HG03280 (cell line): ENCODE data around the gene CALM1.

ENCODE experiments used
- ATAC-seq: cut with Tn5 transposase; IDR thresholded peaks from one replicate; pipeline ENCODE4 v1.9.1; 2021; ENCODE audit warnings: mild to moderate bottlenecking, moderate library complexity; ENCODE audit not compliant: unreplicated experiment

CALM1 gene

DNA sequence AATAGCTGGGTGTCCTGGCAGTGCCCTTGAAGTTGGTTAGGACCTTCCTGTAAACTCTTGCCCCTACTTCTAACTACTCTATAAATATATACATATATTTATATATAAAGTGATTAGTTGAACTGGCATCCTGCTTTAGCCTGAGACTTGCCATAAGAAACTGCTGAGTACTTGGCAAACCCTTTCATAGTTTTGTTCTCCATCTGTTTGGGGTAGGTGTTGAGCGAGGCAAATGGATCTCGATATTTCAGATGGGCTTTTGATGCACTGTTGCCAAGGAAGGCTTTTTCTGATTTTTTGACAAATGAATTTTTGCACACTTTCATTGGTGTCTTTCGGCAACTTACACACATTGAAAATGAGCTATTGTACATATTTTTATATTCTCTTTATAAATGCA lies 10.4 kb downstream of the CALM1 start:
- no peak for ATAC-seq

GRCh38 chr14:90408713-90409112 lies 11.9 kb downstream of the CALM1 start:
- no peak for ATAC-seq

DNA sequence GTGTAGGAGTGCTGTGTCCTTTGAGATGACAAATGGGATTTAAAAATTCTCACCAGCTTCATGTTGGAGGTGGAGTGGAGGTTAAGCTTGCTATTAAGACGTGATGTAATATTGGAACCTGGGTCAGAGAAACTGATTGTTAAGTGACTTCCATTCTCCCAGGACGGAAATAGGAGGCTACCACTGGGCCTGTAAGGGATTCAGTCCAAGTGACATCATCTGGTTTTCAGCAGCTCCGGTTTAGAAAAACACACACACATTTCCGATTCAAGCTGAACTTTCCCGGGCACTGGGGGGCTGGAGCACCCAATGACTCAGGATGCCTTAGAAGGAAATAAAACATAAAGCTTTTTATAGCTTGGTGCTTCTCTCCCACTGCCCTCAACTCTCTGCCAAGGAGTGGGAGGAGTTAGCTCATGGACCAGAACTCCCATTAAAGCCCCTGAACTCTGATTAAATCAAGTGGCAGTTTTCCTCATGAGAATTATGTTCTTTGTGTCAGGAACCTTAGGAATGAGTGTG lies 12.4 kb downstream of the CALM1 start:
- no peak for ATAC-seq

- no peak for ATAC-seq
Measured at GRCh38 chr14:90412058-90412457, 15.2 kb downstream of the CALM1 start.

- no peak for ATAC-seq
Measured at GRCh38 chr14:90416720-90417119, 19.9 kb downstream of the CALM1 start.

DNA sequence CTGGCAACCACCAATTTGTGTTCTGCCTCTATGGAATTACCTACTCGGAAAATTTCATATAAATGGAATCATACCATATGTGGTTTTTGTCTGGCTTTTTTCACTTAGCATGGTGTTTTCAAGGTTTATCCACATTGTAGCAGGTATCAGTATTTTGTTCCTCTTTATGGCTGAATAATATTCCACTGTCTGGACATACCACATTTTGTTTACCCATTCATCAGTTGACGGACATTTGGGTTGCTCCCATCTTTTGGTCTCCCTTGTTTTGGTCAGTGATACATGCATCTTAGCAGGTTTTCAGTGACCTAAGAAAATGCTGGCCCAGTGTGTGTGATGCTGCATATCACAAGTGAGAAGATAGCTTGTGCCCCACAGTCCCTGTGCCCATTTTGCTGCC lies 21.2 kb downstream of the CALM1 start:
- no peak for ATAC-seq

- no peak for ATAC-seq
Measured at GRCh38 chr14:90419200-90419599, 22.4 kb downstream of the CALM1 start.

- no peak for ATAC-seq
Measured at GRCh38 chr14:90421001-90421631, 24.3 kb downstream of the CALM1 start.

DNA sequence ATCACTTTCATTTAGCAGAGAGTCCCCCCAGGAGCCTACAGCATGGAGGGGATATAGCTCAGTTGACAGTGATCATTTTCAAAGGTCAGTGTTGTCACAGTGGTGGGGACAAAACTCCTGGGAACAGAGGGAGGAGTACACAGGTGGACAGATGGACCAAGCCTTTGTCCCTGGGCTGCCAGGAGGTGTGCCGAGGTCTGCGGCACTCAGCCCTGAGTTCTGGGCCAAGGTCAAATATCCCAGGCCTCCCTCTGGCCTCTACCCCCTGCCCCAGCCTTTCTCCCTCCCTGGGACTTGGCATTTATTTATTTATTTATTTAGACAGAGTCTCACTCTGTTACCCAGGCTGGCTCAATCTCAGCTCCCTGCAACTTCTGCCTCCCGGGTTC lies 24.8 kb downstream of the CALM1 start:
- ATAC-seq = no peak

DNA sequence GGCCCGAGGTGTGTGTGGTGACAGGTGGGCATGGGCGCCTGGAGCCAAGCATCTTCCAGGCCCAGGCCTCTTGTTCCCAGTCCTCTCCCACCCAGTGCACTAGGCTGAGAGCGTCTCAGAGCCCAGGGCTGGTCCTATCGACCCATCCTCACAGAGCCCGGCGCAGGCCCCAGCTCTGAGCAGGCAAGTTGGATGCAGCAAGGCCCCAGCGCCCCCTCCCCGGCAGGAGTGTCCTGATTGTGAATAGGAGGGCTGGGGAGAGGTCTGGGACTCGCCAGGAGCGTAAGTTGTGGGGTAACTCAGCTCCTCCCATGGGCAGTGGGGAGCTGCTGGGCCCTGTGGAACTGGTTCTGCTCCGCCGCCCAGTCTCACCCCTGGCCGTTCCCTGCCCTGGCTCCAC lies 26.3 kb downstream of the CALM1 start:
- ATAC-seq = no peak

DNA sequence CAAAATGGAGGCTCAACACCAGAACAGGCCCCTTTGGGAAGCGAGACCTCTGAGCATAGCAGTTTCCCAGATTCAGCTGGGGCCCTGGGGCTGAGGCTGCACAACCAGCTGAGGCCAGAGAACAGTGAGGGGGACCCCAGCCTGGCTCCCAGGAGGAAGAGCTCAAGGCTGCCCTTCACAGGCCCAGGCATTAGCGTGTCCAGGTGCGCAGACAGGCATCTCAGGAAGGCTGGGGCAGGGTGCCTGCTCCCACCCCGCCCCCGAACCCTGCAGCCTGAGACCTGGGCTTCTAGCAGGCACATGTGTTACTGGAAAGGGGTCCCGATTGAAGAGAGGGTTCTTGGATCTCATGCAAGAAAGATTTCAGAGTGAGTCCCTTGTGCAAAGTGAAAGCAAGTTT lies 27.2 kb downstream of the CALM1 start:
- ATAC-seq = no peak

DNA sequence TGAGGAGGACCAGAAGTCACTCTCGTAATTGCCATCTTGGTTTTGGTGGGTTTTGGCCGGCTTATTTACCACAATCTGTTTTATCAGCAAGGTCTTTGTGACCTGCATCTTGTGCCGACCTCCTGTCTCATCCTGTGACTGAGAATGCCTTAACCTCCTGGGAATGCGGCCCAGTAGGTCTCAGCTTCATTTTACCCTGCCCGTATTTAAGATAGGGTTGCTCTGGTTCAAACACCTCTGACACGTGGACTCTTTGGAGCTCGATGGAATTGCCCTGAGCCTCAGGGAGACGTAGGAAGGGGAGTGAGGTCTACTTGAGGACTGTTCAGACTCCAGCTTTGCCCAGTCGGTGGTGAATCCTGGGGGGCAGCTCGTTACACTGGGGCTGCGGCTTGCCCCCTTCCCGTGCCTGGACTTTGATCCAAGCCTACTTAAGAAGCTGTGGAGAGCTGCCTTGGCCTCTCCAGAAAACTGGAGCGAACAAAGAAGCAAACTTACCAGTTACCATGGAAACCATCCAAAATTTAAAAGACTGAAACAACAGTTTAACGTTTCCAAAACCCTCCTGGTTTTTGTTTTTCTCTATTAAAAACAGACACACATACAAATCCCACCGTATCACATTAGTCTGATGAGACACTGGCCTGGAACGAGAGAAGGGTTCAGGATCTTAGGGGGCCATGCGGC lies 28.0 kb downstream of the CALM1 start:
- ATAC-seq = no peak

DNA sequence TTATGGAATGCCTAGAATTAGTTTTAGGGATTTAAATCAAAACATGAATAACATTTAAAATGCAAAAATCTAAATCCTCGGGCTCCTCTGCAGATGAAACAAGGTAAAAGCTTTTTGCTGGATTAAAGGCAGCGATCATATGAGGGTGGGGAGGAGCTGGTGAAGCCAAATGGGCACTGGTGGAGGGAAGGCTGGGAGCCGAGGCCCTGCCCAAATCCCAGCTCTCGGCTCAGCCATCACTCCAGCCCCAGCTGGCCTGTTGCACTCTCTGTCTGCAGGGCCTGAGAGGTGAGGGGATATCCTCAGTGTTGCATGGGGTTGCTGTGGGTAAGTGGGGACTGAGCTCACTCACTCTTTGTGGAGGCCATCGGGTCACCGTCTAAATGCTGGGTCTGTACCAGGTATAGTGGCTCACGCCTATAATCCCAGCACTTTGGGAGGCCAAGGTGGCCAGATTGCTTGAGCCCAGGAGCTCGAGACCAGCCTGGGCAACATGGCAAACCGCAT lies 28.6 kb downstream of the CALM1 start:
- ATAC-seq = no peak

DNA sequence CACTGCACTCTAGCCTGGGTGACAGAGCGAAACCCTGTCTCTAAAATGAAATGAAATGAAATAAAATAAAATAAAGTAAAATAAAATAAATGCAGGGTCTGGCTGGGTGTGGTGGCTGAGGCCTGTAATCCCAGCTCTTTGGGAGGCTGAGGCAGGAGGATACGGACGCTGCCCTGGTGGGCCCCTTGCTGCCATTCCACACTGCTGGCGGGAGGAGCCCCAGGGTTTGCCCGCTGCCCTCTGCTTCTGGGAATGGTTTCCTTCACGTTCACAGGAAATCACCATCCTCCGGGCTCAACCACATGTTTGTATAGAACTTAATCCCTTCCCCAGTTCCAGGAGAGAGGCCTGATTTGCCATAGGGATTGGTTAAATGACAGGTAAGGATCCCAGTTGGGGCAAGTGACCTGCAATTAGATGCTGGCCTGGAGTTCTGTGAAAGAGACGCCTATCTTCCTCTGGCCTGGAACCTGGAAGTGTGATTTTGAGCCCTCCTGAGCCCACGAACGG lies 29.3 kb downstream of the CALM1 start:
- ATAC-seq = no peak

GRCh38 chr14:90426663-90427062 lies 29.8 kb downstream of the CALM1 start:
- no peak for ATAC-seq

GRCh38 chr14:90427848-90428426 lies 31.1 kb downstream of the CALM1 start:
- ATAC-seq = no peak

DNA sequence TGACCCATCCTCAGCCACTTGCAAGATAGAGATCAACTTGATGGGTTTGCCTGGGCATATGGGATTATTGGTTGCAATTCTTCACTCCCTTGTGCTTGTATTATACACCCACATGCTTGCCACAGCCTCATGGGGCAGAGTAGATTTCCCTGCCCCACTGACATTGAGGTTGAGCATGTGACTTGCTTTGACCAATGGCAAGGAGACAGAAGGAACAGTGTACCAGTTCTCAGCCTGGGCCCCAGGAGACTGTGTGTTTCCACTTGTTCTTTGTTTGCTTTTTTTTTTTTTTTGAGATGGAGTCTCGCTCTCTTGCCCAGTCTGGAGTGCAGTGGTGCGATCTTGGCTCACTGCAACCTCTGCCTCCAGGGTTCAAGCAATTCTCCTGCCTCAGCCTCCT lies 31.8 kb downstream of the CALM1 start:
- no peak for ATAC-seq

DNA sequence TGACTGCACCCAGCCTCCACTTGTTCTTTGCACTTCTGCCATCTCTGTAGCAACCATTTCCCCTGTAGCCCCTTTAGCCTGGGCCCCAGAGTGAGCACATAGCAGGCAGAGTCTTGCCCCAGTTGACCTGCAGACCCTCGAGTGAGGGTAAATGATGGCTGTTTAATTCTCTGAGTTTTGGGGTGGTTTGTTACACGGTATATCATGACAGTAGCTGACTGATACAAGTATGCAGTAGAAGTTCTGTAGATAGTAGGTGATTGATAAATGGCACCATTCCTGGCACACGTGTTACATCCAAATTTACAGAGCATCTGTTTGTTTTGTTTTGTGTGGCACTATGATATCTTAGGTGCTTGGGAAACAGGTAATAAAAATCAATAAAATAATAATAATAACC lies 32.4 kb downstream of the CALM1 start:
- no peak for ATAC-seq

GRCh38 chr14:90429754-90430153 lies 32.9 kb downstream of the CALM1 start:
- ATAC-seq = no peak

GRCh38 chr14:90434370-90435020 lies 37.7 kb downstream of the CALM1 start:
- ATAC-seq = no peak

- no peak for ATAC-seq
Measured at GRCh38 chr14:90438841-90439240, 42.0 kb downstream of the CALM1 start.
